ENCODE measurements around the gene IKZF1.

GRCh38 chr7:50278120-50278519 is 26.4 kb upstream of the IKZF1 start:
- no peak for TF ChIP-seq CTCF (IDR thresholded peaks at IDR 0.05)
- no peak for TF ChIP-seq EZH2phosphoT487 (IDR thresholded peaks at IDR 0.05)

Data from neural progenitor cell (in vitro differentiated cells).